GM21390 (cell line): Measurements from ENCODE around the gene PRPSAP1.
A peak's percentile ranks its signal among the peaks of the same experiment; 100 is the strongest.
"Not testable (repeated sequence)": the region's sequence is repeated elsewhere in the genome, so short reads cannot be mapped to it uniquely, and the experiment has no call there.

Experiments
- ATAC-seq: cut with Tn5 transposase; IDR thresholded peaks from one replicate; pipeline ENCODE4 v1.9.1; 2021; ENCODE audit not compliant: unreplicated experiment

Gene PRPSAP1

DNA sequence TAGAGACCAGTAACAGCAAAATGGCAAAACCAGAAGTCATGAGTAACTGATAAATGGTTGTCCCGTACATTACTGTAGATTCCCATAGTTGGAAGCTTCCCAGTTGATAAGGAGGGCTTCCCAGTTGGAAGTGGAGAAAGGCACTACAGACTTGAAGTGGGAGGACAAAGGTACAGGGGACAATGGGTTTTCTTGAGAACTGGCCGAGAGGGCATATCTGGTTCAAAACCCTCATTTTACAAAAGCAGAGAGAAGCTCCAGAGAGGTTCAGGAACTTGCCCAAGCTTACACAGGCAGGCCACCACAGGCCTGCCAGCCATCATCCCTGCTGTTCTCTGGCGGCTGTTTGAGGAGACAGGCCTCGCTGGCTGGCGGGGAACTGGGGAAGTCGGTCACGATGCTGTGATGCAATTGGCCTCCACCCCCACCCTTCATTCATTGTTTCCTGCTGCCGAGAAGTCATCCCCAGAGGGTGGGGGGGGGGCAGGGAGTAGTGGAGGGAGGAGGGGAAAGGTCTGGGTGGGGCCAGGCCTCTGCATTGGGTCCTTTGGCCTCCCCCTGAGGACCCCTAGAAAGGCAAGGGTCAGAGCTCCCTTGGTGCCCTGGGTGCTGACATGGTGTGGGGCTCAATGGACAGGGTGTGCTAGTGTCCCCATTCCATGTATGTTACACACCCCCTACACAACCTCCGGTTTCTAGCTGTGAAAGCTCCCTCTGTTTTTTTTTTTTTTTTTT, 85.5 kb downstream of the PRPSAP1 start:
- no peak for ATAC-seq

GRCh38 chr17:76267581-76268001, 86.1 kb downstream of the PRPSAP1 start:
- not testable (repeated sequence) for ATAC-seq

DNA sequence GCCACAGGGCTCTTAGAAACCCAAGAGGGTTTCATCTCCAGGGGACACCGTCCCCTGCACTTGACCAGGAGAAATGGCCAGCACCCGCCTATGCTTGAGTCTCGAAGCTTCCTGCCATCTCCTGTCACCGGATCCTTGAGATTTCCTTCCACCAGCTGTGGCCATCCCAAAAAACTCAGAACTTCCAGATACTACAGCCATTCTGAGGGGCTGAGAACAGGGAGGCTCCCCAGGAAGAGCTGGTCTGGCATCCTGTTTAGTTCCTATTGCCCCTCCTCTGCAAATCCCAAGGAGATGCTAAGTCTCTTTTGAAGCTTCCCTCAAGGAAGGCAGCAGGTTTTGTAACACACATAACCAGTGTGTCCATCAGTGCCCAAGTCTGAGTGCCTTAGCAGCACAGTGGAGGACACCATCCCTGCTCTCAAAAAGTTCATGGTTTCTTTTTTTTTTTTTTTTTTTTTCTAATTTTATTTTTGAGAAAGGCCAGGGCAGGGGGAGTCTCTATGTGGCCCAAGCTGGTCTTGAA, 86.6 kb downstream of the PRPSAP1 start:
- ATAC-seq = no peak

GRCh38 chr17:76266244-76266938, 87.3 kb downstream of the PRPSAP1 start:
- no peak for ATAC-seq

GRCh38 chr17:76265624-76266243, 88.0 kb downstream of the PRPSAP1 start:
- ATAC-seq = no peak

- peak; percentile 69 for ATAC-seq
Measured at GRCh38 chr17:76264755-76265623, 88.7 kb downstream of the PRPSAP1 start, which contains the start of gene UBALD2. Gene UBALD2 (plus strand): TSS chr17:76265348. CDS start chr17:76265506, 158 bp downstream.

DNA sequence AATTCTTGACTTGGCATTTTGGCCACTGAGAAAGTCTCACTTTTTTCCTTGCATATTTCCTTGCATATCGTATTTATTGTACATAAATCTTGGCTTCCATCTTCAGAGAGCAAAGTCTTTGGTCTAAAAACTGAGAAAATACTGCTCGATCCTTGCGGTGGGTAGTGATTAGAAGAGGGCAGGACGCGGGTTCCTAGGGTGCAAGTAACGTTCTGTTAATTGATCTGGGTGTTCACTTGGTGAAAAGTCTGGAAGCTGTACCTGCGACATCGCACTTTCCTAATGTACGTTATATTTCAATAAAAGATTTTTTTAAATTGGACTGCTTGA, 89.3 kb downstream of the PRPSAP1 start:
- ATAC-seq = peak; percentile 1

DNA sequence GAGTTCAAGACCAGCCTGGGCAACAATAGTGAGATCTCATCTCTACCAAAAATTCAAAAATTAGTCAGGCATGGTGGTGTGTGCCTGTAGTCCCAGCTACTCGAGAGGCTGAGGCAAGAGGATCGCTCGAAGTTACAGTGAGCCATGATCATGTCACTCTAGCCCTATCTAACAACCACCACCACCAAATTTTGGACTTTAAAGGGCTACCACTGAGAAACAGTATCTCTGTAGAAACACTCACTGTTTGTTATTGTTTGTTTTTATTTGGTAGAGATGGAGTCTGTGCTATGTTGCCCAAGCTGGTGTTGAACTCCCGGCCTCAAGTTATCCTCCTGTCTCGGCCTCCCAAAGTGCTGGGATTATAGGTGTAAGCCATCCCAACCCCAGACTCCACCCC, 89.8 kb downstream of the PRPSAP1 start:
- ATAC-seq = no peak

DNA sequence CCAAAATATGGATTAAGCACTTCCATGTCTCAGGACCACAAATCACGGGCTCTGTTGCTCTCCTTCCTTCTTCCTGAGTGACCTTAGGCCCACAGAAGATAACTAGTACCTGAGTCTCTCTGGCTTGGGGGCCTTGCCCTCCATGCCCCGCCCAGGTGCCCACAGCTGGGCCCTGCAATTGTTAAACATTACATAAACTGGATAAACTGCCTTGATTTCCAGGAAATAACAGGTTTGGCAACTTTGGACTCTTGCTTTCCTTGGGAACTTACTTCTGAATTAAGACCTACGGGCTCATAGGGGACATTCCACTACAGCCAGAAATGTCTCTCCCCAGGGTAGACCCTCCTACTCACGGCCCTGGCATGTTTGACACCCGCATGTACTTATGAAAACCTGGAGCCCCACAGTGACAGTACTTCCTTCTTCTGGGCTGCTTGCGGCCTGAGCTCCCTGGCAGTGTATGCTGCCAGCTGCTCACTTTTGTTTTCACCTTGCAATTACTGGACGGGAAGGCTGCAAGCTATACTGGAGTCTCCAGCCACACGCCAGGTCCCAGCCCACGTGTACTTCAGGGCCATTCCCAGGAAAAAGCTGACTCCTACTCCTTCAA, 90.9 kb downstream of the PRPSAP1 start:
- no peak for ATAC-seq

DNA sequence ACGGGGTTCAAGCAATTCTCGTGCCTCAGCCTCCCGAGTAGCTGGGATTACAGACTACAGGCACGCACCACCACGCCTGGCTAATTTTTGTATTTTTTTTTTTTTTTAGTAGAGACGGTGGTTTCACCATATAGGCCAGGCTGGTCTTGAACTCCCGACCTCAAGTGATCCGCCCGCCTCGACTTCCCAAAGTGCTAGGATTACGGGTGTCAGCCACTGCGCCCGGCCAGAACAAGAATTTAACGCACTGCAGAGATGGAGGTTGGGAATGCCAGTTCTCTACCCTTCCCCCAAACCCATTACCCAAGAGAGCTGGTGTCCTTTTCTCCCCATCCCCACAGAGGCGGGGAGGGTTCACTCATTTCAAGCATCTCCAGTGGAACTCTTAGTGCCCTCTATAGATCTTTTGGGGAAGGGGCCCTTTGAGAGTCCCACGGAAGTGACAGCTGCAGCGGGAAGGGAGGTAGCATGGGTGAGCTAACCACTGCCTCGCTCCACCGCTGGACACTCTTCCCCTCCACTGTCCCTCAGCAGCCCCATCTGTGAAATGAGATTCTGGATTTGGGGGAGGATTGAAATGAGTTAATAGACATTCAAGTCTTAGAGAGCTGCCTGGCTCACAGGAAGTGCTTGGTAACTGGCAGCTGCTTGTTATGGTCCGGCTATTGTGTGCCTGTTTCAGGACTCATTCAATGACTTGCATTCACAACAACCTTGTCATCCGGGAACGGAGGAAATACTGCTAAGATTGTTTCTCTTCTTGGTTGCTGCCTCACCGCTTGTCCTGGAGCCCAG, 92.1 kb downstream of the PRPSAP1 start:
- ATAC-seq = no peak

GRCh38 chr17:76260669-76261068, 93.0 kb downstream of the PRPSAP1 start:
- no peak for ATAC-seq

DNA sequence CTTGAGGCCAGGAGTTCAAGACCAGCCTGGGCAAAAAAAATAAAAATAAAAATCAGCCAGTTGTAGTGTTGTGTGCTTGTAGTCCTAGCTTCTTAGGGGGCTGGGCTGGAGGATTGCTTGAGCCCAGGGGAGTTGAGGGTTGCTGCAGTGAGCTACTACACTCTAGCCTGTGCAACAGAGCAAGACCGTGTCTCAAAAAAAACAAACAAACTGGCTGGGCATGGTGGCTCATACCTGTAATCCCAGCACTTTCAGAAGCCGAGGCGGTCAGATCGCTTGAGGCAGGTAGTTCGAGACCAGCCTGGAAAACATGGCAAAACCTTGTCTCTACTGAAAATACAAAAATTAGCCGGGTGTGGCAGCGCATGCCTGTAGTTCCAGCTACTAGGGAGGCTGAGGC, 93.5 kb downstream of the PRPSAP1 start:
- ATAC-seq = no peak
